Trophoblast cell (in vitro differentiated cells and primary cell): ENCODE measurements around the gene CELF4.

Source experiments
- DNase-seq, 2 donors: peaks; one replicate each; pipeline ENCODE4 v3.0.0-alpha.2; 2016
- H2AFZ ChIP-seq: 2 replicates; pipeline ENCODE4 v1.6.1; 2013; ENCODE audit warnings: low read length, moderate library complexity, mild to moderate bottlenecking; ENCODE audit not compliant: insufficient read depth, poor library complexity
- H2AK5ac ChIP-seq: 2 replicates; pipeline ENCODE4 v1.6.1; 2013; ENCODE audit warnings: mild to moderate bottlenecking, low read length
- H2BK120ac ChIP-seq: 2 replicates; pipeline ENCODE4 v1.6.1; 2013; ENCODE audit warnings: low read length, mild to moderate bottlenecking, moderate library complexity; ENCODE audit not compliant: insufficient read depth, poor library complexity
- H2BK12ac ChIP-seq: 2 replicates; pipeline ENCODE4 v1.6.1; 2013; ENCODE audit warnings: mild to moderate bottlenecking, low read length, moderate library complexity
- H2BK5ac ChIP-seq: 2 replicates; pipeline ENCODE4 v1.6.1; 2013; ENCODE audit warnings: low read length, low read depth, moderate library complexity, mild to moderate bottlenecking; ENCODE audit not compliant: poor library complexity
- H3K14ac ChIP-seq: 2 replicates; pipeline ENCODE4 v1.6.1; 2013; ENCODE audit warnings: mild to moderate bottlenecking, low read length
- H3K18ac ChIP-seq: 2 replicates; pipeline ENCODE4 v1.6.1; 2013; ENCODE audit warnings: mild to moderate bottlenecking, low read length
- H3K23ac ChIP-seq: 2 replicates; pipeline ENCODE4 v1.6.1; 2013; ENCODE audit warnings: low read length
- H3K27ac ChIP-seq: 2 replicates; pipeline ENCODE4 v1.5.1; 2013; ENCODE audit warnings: low read depth, mild to moderate bottlenecking, inconsistent platforms, low read length, moderate library complexity
- H3K27me3 ChIP-seq: 2 replicates; pipeline ENCODE4 v1.6.1; 2013; ENCODE audit warnings: inconsistent platforms, mild to moderate bottlenecking, low read length, moderate library complexity; ENCODE audit not compliant: insufficient read depth
- H3K36me3 ChIP-seq, 2 experiments: 1 replicate in 1 of 2; 2 replicates in 1 of 2; pipeline ENCODE4 v1.6.1; 2013; ENCODE audit warnings: low read length in 2 of 2, mild to moderate bottlenecking in 2 of 2, moderate library complexity in 1 of 2; ENCODE audit not compliant: insufficient read depth in 2 of 2, control insufficient read depth in 1 of 2
- H3K4ac ChIP-seq: 2 replicates; pipeline ENCODE4 v1.6.1; 2013; ENCODE audit warnings: low read depth, mild to moderate bottlenecking, low read length, moderate library complexity
- H3K4me1 ChIP-seq, 2 experiments: 1 replicate in 1 of 2; 2 replicates in 1 of 2; pipeline ENCODE4 v1.6.1; 2013; ENCODE audit warnings: low read length in 2 of 2, mild to moderate bottlenecking in 2 of 2, moderate library complexity in 1 of 2; ENCODE audit not compliant: insufficient read depth in 2 of 2, control insufficient read depth in 1 of 2
- H3K4me2 ChIP-seq: 2 replicates; pipeline ENCODE4 v1.6.1; 2013; ENCODE audit warnings: inconsistent platforms, mild to moderate bottlenecking, low read length, moderate library complexity
- H3K4me3 ChIP-seq: 2 replicates; pipeline ENCODE4 v1.5.1; 2013; ENCODE audit warnings: mild to moderate bottlenecking, low read depth, low read length, inconsistent platforms
- H3K79me1 ChIP-seq: one replicate; pipeline ENCODE4 v1.6.1; 2013; ENCODE audit warnings: low read length
- H3K79me2 ChIP-seq: 2 replicates; pipeline ENCODE4 v1.6.1; 2013; ENCODE audit warnings: low read length, mild to moderate bottlenecking; ENCODE audit not compliant: control insufficient read depth, insufficient read depth, poor library complexity
- H3K9ac ChIP-seq: 2 replicates; pipeline ENCODE4 v1.6.1; 2013; ENCODE audit warnings: mild to moderate bottlenecking, low read length
- H3K9me3 ChIP-seq: 2 replicates; pipeline ENCODE4 v1.6.1; 2013; ENCODE audit warnings: low read depth, mild to moderate bottlenecking, control low read depth, inconsistent platforms, low read length; ENCODE audit not compliant: insufficient read depth
- H4K12ac ChIP-seq: 2 replicates; pipeline ENCODE4 v1.6.1; 2013; ENCODE audit warnings: low read depth, mild to moderate bottlenecking, low read length, moderate library complexity
- H4K8ac ChIP-seq: 2 replicates; pipeline ENCODE4 v1.6.1; 2013; ENCODE audit warnings: low read depth, mild to moderate bottlenecking, low read length, moderate library complexity
- H4K91ac ChIP-seq: one replicate; pipeline ENCODE4 v1.6.1; 2013; ENCODE audit warnings: low read depth, mild to moderate bottlenecking, low read length, moderate library complexity
- WGBS: extraction: QIAGEN DNeasy Blood & Tissue Kit; methylation state at CpG from one replicate; pipeline ENCODE4 v1.1.7; 2013; ENCODE audit warnings: missing lambda C conversion rate; ENCODE audit not compliant: insufficient read length, insufficient coverage; ENCODE audit errors: extremely low coverage; 5-methylcytosine and 5-hydroxymethylcytosine counted together

Gene CELF4

GRCh38 chr18:37493352-37493935 lies 72.2 kb downstream of the CELF4 start:
- H3K14ac ChIP-seq: no peak overlapping the region
- no peaks in the 10 kb centered on the region for H3K4me1 ChIP-seq
- no peaks in the 10 kb centered on the region for H3K9me3 ChIP-seq
- no peak overlapping the region for H3K18ac ChIP-seq
- H2BK5ac ChIP-seq: no peak overlapping the region
- H4K91ac ChIP-seq: no peak overlapping the region
- H2AFZ ChIP-seq: no peak overlapping the region
- DNase-seq: no peak
- no peak overlapping the region for H3K4me2 ChIP-seq
- H3K27me3 ChIP-seq: no peaks in the 10 kb centered on the region
- no peak overlapping the region for H3K4ac ChIP-seq
- no peak overlapping the region for H3K4me3 ChIP-seq
- H3K79me1 ChIP-seq: no peaks in the 10 kb centered on the region
- H3K36me3 ChIP-seq: no peaks in the 10 kb centered on the region
- H2AK5ac ChIP-seq: no peak overlapping the region
- H4K8ac ChIP-seq: no peak overlapping the region
- no peak overlapping the region for H3K27ac ChIP-seq
- H2BK12ac ChIP-seq: no peak overlapping the region
- no peak overlapping the region for H3K9ac ChIP-seq
- H3K23ac ChIP-seq: no peak overlapping the region
- H2BK120ac ChIP-seq: no peak overlapping the region
- no CpG with 5 or more reads among the region's 7 CpGs for WGBS
- H3K79me2 ChIP-seq: no peaks in the 10 kb centered on the region
- no peak overlapping the region for H4K12ac ChIP-seq

GRCh38 chr18:37492952-37493351 lies 72.6 kb downstream of the CELF4 start:
- no peak overlapping the region for H2AFZ ChIP-seq
- no peak overlapping the region for H2BK5ac ChIP-seq
- no peak overlapping the region for H3K4me3 ChIP-seq
- H3K14ac ChIP-seq: no peak overlapping the region
- H3K4ac ChIP-seq: no peak overlapping the region
- no peaks in the 10 kb centered on the region for H3K9me3 ChIP-seq
- no peak overlapping the region for H4K91ac ChIP-seq
- no peaks in the 10 kb centered on the region for H3K27me3 ChIP-seq
- no peak overlapping the region for H2AK5ac ChIP-seq
- WGBS: no CpG with 5 or more reads among the region's 1 CpG
- H3K27ac ChIP-seq: no peak overlapping the region
- H3K18ac ChIP-seq: no peak overlapping the region
- H3K79me1 ChIP-seq: no peaks in the 10 kb centered on the region
- no peak overlapping the region for H2BK120ac ChIP-seq
- H3K36me3 ChIP-seq: no peaks in the 10 kb centered on the region
- no peaks in the 10 kb centered on the region for H3K4me1 ChIP-seq
- no peak for DNase-seq
- no peak overlapping the region for H4K8ac ChIP-seq
- no peak overlapping the region for H3K23ac ChIP-seq
- H3K4me2 ChIP-seq: no peak overlapping the region
- H4K12ac ChIP-seq: no peak overlapping the region
- H2BK12ac ChIP-seq: no peak overlapping the region
- H3K79me2 ChIP-seq: no peaks in the 10 kb centered on the region
- H3K9ac ChIP-seq: no peak overlapping the region

- no peak overlapping the region for H3K9ac ChIP-seq
- no peak overlapping the region for H3K4ac ChIP-seq
These were observed 74.1 kb downstream of the CELF4 start for GRCh38 chr18:37491526-37491925.

GRCh38 chr18:37489998-37490397 lies 75.6 kb downstream of the CELF4 start:
- Histone ChIP-seq H3K9ac (no peak overlapping the region), H4K91ac (no peak overlapping the region), H3K4me2 (no peak overlapping the region), H3K4me1 (peaks cover 0 to 5% of the 10 kb centered on the region in 2 experiments), H2BK12ac (no peak overlapping the region), H3K36me3 (no peaks in the 10 kb centered on the region), H4K12ac (no peak overlapping the region), H3K79me2 (no peaks in the 10 kb centered on the region), H2AK5ac (no peak overlapping the region), H3K14ac (no peak overlapping the region), H3K9me3 (no peaks in the 10 kb centered on the region), H3K27ac (no peak overlapping the region), H3K27me3 (peaks cover 10% of the 10 kb centered on the region), H2BK5ac (no peak overlapping the region), H3K4me3 (no peak overlapping the region), H2BK120ac (no peak overlapping the region), H3K79me1 (no peaks in the 10 kb centered on the region), H2AFZ (no peak overlapping the region), H4K8ac (no peak overlapping the region), H3K4ac (no peak overlapping the region), H3K23ac (no peak overlapping the region), H3K18ac (no peak overlapping the region)
- DNase-seq: no peak
- WGBS: no CpG with 5 or more reads among the region's 3 CpGs

More at GRCh38 chr18:37491526-37491925, 74.1 kb downstream of the CELF4 start:
- Histone ChIP-seq H4K12ac (no peak overlapping the region), H2BK12ac (no peak overlapping the region), H2AFZ (no peak overlapping the region), H3K79me1 (no peaks in the 10 kb centered on the region), H3K18ac (no peak overlapping the region), H3K23ac (no peak overlapping the region), H2BK5ac (no peak overlapping the region), H3K79me2 (no peaks in the 10 kb centered on the region), H4K91ac (no peak overlapping the region), H4K8ac (no peak overlapping the region), H3K4me3 (no peak overlapping the region), H3K27ac (no peak overlapping the region), H3K4me2 (no peak overlapping the region), H3K9me3 (no peaks in the 10 kb centered on the region), H3K4me1 (no peaks in the 10 kb centered on the region), H3K14ac (no peak overlapping the region), H3K36me3 (no peaks in the 10 kb centered on the region), H2AK5ac (no peak overlapping the region), H3K27me3 (no peaks in the 10 kb centered on the region), H2BK120ac (no peak overlapping the region)
- WGBS: no CpG with 5 or more reads among the region's 10 CpGs
- DNase-seq: no peak
